OCI-LY7 (cell line): ENCODE results near the gene NFAM1. TPM values are rescaled to one million over a fixed set of nuclear protein-coding genes. Genes with fewer than 3 reads are reported as not detected.
A peak's percentile ranks its signal among the peaks of the same experiment; 100 is the strongest.

ENCODE experiments used
- BruUV-seq: library from RNA; stranded (reverse); fragments of 400-500 nt; replicated peaks from 2 replicates; lab custom pipeline; 2021; lab: Mats Ljungman, UMichigan
- CTCF ChIA-PET: fragments of 300-600 bp; sonication (Branson Sonifier 250); formaldehyde crosslinking; loops from one replicate; lab custom pipeline; 2022; ENCODE audit warnings: antibody characterized with exemption; ENCODE audit not compliant: unreplicated experiment; lab: Charles Lee
- POLR2A ChIA-PET: fragments of 300-600 bp; sonication (Branson Sonifier 250); formaldehyde crosslinking; loops from one replicate; lab custom pipeline; 2022; ENCODE audit warnings: antibody characterized with exemption; lab: Charles Lee
- DNase-seq: peaks from one replicate; pipeline ENCODE4 v3.0.0-alpha.2; 2015; ENCODE audit warnings: low spot score
- H2AFZ ChIP-seq: fragments of 200-600 bp; sonication (generic), shearing (Covaris generic); 2 replicates; pipeline ENCODE4 v1.6.1; 2014; ENCODE audit warnings: mild to moderate bottlenecking, antibody characterized with exemption, low read length, moderate library complexity
- H3K27ac ChIP-seq: fragments of 200-600 bp; sonication (generic); 2 replicates; pipeline ENCODE4 v1.5.1; 2014; ENCODE audit warnings: mixed run types, low read depth, mild to moderate bottlenecking, moderate library complexity, low read length, inconsistent platforms; ENCODE audit not compliant: poor library complexity, severe bottlenecking
- H3K36me3 ChIP-seq: fragments of 200-600 bp; sonication (generic); 2 replicates; pipeline ENCODE4 v1.6.1; 2014; ENCODE audit warnings: mild to moderate bottlenecking, antibody characterized with exemption, low read length, moderate library complexity, mixed read lengths; ENCODE audit not compliant: insufficient read depth
- H3K4me1 ChIP-seq: fragments of 200-600 bp; sonication (generic); 2 replicates; pipeline ENCODE4 v1.5.1; 2014; ENCODE audit warnings: mild to moderate bottlenecking, low read length; ENCODE audit not compliant: insufficient read depth, poor library complexity, severe bottlenecking
- H3K4me2 ChIP-seq: fragments of 200-600 bp; sonication (generic); 2 replicates; pipeline ENCODE4 v1.6.1; 2014; ENCODE audit warnings: mild to moderate bottlenecking, low read length
- H3K4me3 ChIP-seq: fragments of 200-600 bp; sonication (generic); 2 replicates; pipeline ENCODE4 v1.5.1; 2014; ENCODE audit warnings: mild to moderate bottlenecking, low read depth, low read length; ENCODE audit not compliant: poor library complexity, severe bottlenecking
- H3K79me2 ChIP-seq: fragments of 200-600 bp; sonication (generic); 2 replicates; pipeline ENCODE4 v1.6.1; 2016; ENCODE audit warnings: low read depth, mild to moderate bottlenecking, low read length, moderate library complexity, mixed read lengths; ENCODE audit not compliant: insufficient read depth
- H3K9me2 ChIP-seq: fragments of 200-600 bp; sonication (generic); 2 replicates; pipeline ENCODE4 v1.6.1; 2016; ENCODE audit warnings: mild to moderate bottlenecking, low read length, mixed read lengths; ENCODE audit not compliant: insufficient read depth
- H3K9me3 ChIP-seq: fragments of 200-600 bp; sonication (generic); 2 replicates; pipeline ENCODE4 v1.6.1; 2014; ENCODE audit warnings: mild to moderate bottlenecking, mixed run types, low read length, mixed read lengths
- H4K20me1 ChIP-seq: fragments of 200-600 bp; sonication (generic); 2 replicates; pipeline ENCODE4 v1.6.1; 2014; ENCODE audit warnings: mild to moderate bottlenecking, antibody characterized with exemption, low read length, moderate library complexity, mixed read lengths; ENCODE audit not compliant: insufficient read depth
- CTCF ChIP-seq: fragments of 200-600 bp; sonication (generic); conservative IDR thresholded peaks from 2 replicates; pipeline ENCODE4 v1.5.1; 2014; ENCODE audit warnings: mild to moderate bottlenecking, antibody characterized with exemption, low read length, moderate library complexity, mixed read lengths
- EZH2phosphoT487 ChIP-seq: fragments of 200-600 bp; sonication (generic); IDR thresholded peaks from 2 replicates; pipeline ENCODE4 v1.6.1; 2018; ENCODE audit warnings: low read depth, borderline replicate concordance, mild to moderate bottlenecking, mixed run types, antibody characterized with exemption, low read length, moderate library complexity, mixed read lengths
- intact Hi-C: fragments of 100-400 bp; cut with micrococcal nuclease; formaldehyde crosslinking; loops from one replicate; pipeline ENCODE4 v1.10.0; 2022; ENCODE audit not compliant: unreplicated experiment
- total RNA-seq, 2 experiments: library from RNA; depleted of rRNA in 1 of 2; stranded (reverse); fragments of >200 nt in 1 of 2; shearing (Covaris generic) in 1 of 2; gene quantifications; 2 replicates each; pipeline ENCODE4 v1.2.3, GENCODE V29; 2014 to 2022

NFAM1 gene
- total RNA-seq, 2 experiments from 2014 or later = 0.16 to 0.88 TPM

DNA sequence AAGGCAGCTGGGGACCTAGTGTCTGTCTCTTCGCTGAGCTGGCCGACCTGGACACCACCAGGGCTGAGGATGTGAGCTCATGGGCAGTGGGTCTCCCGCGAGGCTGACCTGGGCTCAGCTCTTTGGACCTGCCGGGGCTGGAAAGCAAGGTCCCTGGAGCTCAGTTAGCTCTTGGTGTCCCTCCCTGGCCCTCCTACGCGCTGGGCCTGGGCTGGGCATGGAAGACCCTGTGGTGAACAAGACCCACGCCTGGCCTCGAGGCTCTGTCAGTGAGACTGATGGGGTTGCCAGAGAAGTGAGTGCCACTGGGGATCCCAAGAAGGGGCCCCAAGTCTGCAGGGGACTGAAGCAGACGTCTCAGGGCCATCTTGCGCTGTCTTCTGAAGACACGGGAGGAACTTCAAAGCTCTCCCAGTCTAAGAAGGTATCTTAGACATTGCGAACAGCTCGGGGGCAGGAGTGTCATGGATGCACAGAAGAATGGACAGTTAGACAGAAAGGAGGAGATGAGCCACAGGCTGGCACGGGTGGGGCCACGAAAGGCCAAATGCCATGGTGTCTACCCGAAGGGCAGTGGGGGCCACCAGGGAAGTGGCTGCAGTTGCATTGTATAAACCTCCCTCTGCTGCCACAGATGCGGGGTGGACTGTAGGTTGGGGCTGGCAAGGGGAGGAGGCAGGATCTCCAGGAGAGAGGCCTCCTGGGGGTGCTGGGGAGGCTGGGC lies 31.2 kb downstream of the NFAM1 start:
- Histone ChIP-seq H3K9me2 (no peaks in the 10 kb centered on the region), H3K4me2 (no peak overlapping the region), H3K36me3 (no peaks in the 10 kb centered on the region), H3K79me2 (no peaks in the 10 kb centered on the region), H3K9me3 (no peaks in the 10 kb centered on the region), H2AFZ (no peak overlapping the region), H3K4me3 (no peak overlapping the region), H3K27ac (no peak overlapping the region), H4K20me1 (no peaks in the 10 kb centered on the region), H3K4me1 (peaks cover 32% of the 10 kb centered on the region)
- BruUV-seq = no TSS peak
- no peak for TF ChIP-seq CTCF
- no peak for TF ChIP-seq EZH2phosphoT487
- intact Hi-C loops = no loop called here
- DNase-seq = no peak
- CTCF ChIA-PET = no interaction called here
- POLR2A ChIA-PET = no interaction called here

GRCh38 chr22:42399315-42400271 lies 32.6 kb downstream of the NFAM1 start:
- Histone ChIP-seq H4K20me1 (no peaks in the 10 kb centered on the region), H3K79me2 (no peaks in the 10 kb centered on the region), H3K9me3 (no peaks in the 10 kb centered on the region), H3K4me1 (peaks cover 34% of the 10 kb centered on the region), H3K4me3 (no peak overlapping the region), H2AFZ (no peak overlapping the region; the same call in 1 of the 2 replicates), H3K27ac (no peak overlapping the region), H3K9me2 (no peaks in the 10 kb centered on the region), H3K36me3 (no peaks in the 10 kb centered on the region), H3K4me2 (peak overlapping the region; percentile 8; the same call in 1 of the 2 replicates)
- TF ChIP-seq CTCF (no peak), EZH2phosphoT487 (no peak)
- ChIA-PET CTCF (interaction anchor here (0.6 kb wide), 4 partner anchors 38 to 1018 kb away, joined by 3 to 5 read pairs (median 4); partner anchors contain the start of gene TEF), POLR2A (interaction anchor here (0.5 to 0.7 kb wide), 4 partner anchors 38 to 228 kb away, joined by 3 to 6 read pairs (median 3); no protein-coding TSS in a partner anchor)
- BruUV-seq = no TSS peak
- intact Hi-C loops = no loop called here
- peak; percentile 35 for DNase-seq
